OCI-LY1 (cell line): ENCODE data around the gene MANSC4.

Experiments used
- CTCF ChIP-seq: fragments of 200-600 bp; sonication (generic), shearing (Covaris generic); IDR thresholded peaks from 2 replicates; pipeline ENCODE4 v1.5.1; 2017; ENCODE audit warnings: mild to moderate bottlenecking, antibody characterized with exemption, low read length, moderate library complexity, mixed read lengths
- EZH2 ChIP-seq: fragments of 200-600 bp; sonication (generic), shearing (Covaris generic); IDR thresholded peaks from 2 replicates; pipeline ENCODE4 v1.8.0; 2017; ENCODE audit warnings: borderline replicate concordance, mixed run types, mild to moderate bottlenecking, antibody characterized with exemption, low read length, moderate library complexity, mixed read lengths

- TF ChIP-seq CTCF = no peak
- no peak for TF ChIP-seq EZH2
Observed at GRCh38 chr12:27762757-27763156, 17.3 kb downstream of the MANSC4 start.
